HCT116 (cell line): ENCODE data around the gene KCNH2.

Experiments
- CEBPB ChIP-seq: IDR thresholded peaks from 2 replicates; pipeline ENCODE4 v1.6.1; 2012; ENCODE audit warnings: low read depth
- ELF1 ChIP-seq: IDR thresholded peaks from 2 replicates; pipeline ENCODE4 v1.6.1; 2012; ENCODE audit warnings: low read depth, borderline replicate concordance
- EZH2 ChIP-seq: fragments of 200-600 bp; sonication (generic); IDR thresholded peaks from 2 replicates; pipeline ENCODE4 v1.6.1; 2017; ENCODE audit warnings: antibody characterized with exemption, mixed run types
- POLR2A ChIP-seq: IDR thresholded peaks from 2 replicates; pipeline ENCODE4 v1.7.0; 2011; ENCODE audit warnings: borderline replicate concordance; ENCODE audit not compliant: insufficient read depth, insufficient read length; ENCODE audit errors: extremely low read depth
- POLR2AphosphoS5 ChIP-seq: IDR thresholded peaks from 2 replicates; pipeline ENCODE4 v1.6.1; 2011; ENCODE audit warnings: mild to moderate bottlenecking, low read depth, low read length, moderate library complexity
- ZFX ChIP-seq: fragments of 450-650 bp; IDR thresholded peaks from 2 replicates; pipeline ENCODE4 v1.6.1; 2017
- ZNF274 ChIP-seq: fragments of 200-500 bp; sonication (Bioruptor generic); IDR thresholded peaks from 2 replicates; pipeline ENCODE4 v1.6.1; 2014; ENCODE audit warnings: mild to moderate bottlenecking, low read depth, low read length, inconsistent platforms
- TF ChIP-seq, protein P1 (sequence below), 3 experiments: fragments of 200-600 bp in 1 of 3; sonication (generic) in 1 of 3; IDR thresholded peaks in 2 of 3; conservative IDR thresholded peaks in 1 of 3; 2 replicates each; pipeline ENCODE4 v1.5.1; 2012 to 2017; ENCODE audit warnings: low read depth in 2 of 3, low read length in 2 of 3, antibody characterized with exemption in 1 of 3, borderline replicate concordance in 1 of 3, control low read depth in 1 of 3, mild to moderate bottlenecking in 1 of 3, mixed read lengths in 1 of 3, mixed run types in 1 of 3, moderate library complexity in 1 of 3; ENCODE audit not compliant: insufficient read depth in 1 of 3
- TF ChIP-seq, protein P2 (sequence below): IDR thresholded peaks from 2 replicates; pipeline ENCODE4 v1.6.1; 2012
- TF ChIP-seq, protein P3 (sequence below): IDR thresholded peaks from 2 replicates; pipeline ENCODE4 v1.6.1; 2012; ENCODE audit warnings: low read depth

DNA sequence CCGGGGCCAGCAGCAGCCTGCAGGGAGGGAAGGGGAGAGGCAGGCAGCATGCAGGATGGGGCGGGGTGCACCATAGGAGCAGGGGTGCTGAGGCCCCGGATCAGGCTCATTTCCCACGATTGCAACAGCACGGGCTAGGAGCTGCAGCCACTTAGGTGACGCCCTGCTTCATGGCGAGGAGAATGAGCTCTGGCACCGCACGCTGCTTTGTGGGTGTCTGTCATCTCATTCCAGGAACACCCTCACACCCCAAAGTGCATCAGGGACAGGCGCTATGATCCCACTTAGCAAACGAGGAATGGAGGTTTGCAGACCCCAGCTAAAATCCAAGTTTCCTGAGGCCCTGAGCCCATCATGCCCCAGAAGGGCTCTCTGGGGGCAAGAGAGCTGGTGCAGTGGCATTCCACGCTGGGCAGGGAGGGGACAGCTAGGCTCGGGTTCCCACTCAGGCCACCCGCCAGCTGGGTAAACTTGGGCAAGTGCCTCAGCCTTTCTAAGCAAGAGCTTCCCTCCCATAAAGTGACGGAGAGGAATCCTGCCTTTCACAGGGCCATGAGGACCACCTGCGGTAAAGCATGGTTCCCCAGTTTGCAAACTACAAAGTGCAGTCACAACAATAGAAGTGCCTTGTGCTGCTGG is 9.3 kb downstream of the KCNH2 start:
- TF ChIP-seq, protein P1, sequence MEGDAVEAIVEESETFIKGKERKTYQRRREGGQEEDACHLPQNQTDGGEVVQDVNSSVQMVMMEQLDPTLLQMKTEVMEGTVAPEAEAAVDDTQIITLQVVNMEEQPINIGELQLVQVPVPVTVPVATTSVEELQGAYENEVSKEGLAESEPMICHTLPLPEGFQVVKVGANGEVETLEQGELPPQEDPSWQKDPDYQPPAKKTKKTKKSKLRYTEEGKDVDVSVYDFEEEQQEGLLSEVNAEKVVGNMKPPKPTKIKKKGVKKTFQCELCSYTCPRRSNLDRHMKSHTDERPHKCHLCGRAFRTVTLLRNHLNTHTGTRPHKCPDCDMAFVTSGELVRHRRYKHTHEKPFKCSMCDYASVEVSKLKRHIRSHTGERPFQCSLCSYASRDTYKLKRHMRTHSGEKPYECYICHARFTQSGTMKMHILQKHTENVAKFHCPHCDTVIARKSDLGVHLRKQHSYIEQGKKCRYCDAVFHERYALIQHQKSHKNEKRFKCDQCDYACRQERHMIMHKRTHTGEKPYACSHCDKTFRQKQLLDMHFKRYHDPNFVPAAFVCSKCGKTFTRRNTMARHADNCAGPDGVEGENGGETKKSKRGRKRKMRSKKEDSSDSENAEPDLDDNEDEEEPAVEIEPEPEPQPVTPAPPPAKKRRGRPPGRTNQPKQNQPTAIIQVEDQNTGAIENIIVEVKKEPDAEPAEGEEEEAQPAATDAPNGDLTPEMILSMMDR (IDR thresholded peaks at IDR 0.05 in 2 of 3, conservative IDR thresholded peaks at IDR 0.05 in 1 of 3; ENCODE audit: borderline replicate concordance in 1 of 3, insufficient read depth in 1 of 3, low read depth in 2 of 3, low read length in 2 of 3) = no peak
- no peak for TF ChIP-seq ZNF274
- no peak for TF ChIP-seq POLR2AphosphoS5
- TF ChIP-seq, protein P2, sequence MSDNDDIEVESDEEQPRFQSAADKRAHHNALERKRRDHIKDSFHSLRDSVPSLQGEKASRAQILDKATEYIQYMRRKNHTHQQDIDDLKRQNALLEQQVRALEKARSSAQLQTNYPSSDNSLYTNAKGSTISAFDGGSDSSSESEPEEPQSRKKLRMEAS = no peak
- TF ChIP-seq CEBPB = no peak
- TF ChIP-seq EZH2 = no peak
- TF ChIP-seq ELF1 = no peak
- no peak for TF ChIP-seq ZFX
- no peak for TF ChIP-seq POLR2A
- TF ChIP-seq, protein P3, sequence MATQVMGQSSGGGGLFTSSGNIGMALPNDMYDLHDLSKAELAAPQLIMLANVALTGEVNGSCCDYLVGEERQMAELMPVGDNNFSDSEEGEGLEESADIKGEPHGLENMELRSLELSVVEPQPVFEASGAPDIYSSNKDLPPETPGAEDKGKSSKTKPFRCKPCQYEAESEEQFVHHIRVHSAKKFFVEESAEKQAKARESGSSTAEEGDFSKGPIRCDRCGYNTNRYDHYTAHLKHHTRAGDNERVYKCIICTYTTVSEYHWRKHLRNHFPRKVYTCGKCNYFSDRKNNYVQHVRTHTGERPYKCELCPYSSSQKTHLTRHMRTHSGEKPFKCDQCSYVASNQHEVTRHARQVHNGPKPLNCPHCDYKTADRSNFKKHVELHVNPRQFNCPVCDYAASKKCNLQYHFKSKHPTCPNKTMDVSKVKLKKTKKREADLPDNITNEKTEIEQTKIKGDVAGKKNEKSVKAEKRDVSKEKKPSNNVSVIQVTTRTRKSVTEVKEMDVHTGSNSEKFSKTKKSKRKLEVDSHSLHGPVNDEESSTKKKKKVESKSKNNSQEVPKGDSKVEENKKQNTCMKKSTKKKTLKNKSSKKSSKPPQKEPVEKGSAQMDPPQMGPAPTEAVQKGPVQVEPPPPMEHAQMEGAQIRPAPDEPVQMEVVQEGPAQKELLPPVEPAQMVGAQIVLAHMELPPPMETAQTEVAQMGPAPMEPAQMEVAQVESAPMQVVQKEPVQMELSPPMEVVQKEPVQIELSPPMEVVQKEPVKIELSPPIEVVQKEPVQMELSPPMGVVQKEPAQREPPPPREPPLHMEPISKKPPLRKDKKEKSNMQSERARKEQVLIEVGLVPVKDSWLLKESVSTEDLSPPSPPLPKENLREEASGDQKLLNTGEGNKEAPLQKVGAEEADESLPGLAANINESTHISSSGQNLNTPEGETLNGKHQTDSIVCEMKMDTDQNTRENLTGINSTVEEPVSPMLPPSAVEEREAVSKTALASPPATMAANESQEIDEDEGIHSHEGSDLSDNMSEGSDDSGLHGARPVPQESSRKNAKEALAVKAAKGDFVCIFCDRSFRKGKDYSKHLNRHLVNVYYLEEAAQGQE = no peak
